ENCODE results near the gene ANGPTL5. TPM values are rescaled to one million over a fixed set of nuclear protein-coding genes. Genes with fewer than 3 reads are reported as not detected.

ANGPTL5 gene
- total and polyA plus RNA-seq, 9 donors, result 2.8 to 41.0 (median 16.8) TPM

DNA sequence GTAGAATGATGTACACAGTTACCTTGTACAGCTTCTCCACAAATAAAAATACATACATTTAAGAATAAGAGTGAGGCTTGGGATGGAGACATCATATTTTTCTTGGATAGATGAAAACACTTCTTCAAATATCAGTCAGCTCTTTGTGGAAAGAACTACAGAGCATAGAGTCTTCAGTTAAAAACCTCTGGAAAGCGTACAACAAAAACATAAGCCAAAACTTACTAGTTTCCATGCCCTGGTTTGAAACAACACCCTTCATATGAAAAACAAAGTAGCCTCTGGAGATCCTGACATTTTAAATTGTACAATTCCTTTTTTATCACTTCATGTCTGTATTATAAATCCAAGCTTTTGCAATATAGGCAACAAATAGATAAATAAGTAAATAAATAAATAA, 8.5 kb downstream of the ANGPTL5 start:
- Histone ChIP-seq H3K4me1 (ENCODE audit: insufficient read depth) (peaks cover 3% of the 10 kb centered on the region), H3K36me3 (no peaks in the 10 kb centered on the region), H3K4me3 (no peak overlapping the region), H3K27ac (no peak overlapping the region), H3K27me3 (no peaks in the 10 kb centered on the region), H3K9me3 (no peaks in the 10 kb centered on the region)
- WGBS, 3 donors, result 0 to 37% (median 16%) methylated on average over 1 of the region's 1 CpG
- no peak for DNase-seq
- intact Hi-C loops (cut with DNase I), result no loop called here
- TF ChIP-seq, protein P1, sequence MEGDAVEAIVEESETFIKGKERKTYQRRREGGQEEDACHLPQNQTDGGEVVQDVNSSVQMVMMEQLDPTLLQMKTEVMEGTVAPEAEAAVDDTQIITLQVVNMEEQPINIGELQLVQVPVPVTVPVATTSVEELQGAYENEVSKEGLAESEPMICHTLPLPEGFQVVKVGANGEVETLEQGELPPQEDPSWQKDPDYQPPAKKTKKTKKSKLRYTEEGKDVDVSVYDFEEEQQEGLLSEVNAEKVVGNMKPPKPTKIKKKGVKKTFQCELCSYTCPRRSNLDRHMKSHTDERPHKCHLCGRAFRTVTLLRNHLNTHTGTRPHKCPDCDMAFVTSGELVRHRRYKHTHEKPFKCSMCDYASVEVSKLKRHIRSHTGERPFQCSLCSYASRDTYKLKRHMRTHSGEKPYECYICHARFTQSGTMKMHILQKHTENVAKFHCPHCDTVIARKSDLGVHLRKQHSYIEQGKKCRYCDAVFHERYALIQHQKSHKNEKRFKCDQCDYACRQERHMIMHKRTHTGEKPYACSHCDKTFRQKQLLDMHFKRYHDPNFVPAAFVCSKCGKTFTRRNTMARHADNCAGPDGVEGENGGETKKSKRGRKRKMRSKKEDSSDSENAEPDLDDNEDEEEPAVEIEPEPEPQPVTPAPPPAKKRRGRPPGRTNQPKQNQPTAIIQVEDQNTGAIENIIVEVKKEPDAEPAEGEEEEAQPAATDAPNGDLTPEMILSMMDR (IDR thresholded peaks at IDR 0.05), result no peak
- TF ChIP-seq POLR2A (IDR thresholded peaks at IDR 0.05) (no peak), EP300 (IDR thresholded peaks at IDR 0.05) (no peak)

DNA sequence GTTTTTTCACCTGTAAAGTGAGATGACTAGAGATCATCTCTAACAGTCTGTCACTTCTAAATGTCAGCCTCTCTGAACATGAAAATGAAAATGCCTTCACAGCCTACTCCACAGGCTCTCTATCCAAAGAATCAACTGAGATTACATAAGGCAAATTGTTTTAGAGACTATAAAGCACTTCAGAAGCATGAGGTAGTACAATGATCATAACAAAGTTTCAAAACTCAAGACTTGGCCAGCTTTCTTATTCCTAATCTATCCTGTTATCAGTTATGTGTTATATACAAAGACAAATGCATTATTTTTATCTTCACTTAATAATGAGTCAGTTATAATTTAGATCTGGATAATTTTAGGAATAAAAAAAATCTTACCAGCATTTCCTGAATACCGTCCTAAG, 21.8 kb downstream of the ANGPTL5 start:
- 57 to 68% (median 64%) methylated on average over 1 of the region's 1 CpG for WGBS, 3 donors

DNA sequence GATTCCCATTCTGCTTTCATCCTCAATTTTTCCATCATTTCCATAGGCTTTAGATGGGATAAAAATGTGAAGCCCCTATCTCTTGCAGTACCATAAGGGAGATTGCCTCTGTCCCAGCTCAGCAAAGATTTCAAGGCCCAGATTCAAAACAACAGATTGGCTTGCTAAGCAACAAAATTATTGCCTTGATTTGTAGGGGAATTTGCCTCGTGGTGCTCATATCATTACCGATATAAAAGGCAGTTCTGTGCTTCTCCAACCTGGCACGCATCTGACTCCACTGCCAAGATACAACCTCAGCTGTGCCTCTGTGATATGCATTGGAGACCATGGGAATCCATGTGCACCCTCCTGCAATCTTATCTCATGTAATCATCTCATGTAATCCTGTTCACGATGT, 26.6 kb downstream of the ANGPTL5 start:
- Histone ChIP-seq H3K36me3 (no peaks in the 10 kb centered on the region), H3K9me3 (no peaks in the 10 kb centered on the region), H3K27ac (no peak overlapping the region), H3K4me1 (ENCODE audit: insufficient read depth) (no peaks in the 10 kb centered on the region), H3K27me3 (no peaks in the 10 kb centered on the region), H3K4me3 (no peak overlapping the region)
- intact Hi-C loops (cut with DNase I), result no loop called here
- 82 to 88% (median 84%) methylated on average over 4 of the region's 4 CpGs for WGBS, 3 donors
- no peak for DNase-seq
- no peak for TF ChIP-seq POLR2A (IDR thresholded peaks at IDR 0.05)
- TF ChIP-seq, protein P1 (IDR thresholded peaks at IDR 0.05), result no peak
- no peak for TF ChIP-seq EP300 (IDR thresholded peaks at IDR 0.05)

More for the DNA sequence above, 21.8 kb downstream of the ANGPTL5 start:
- no peak overlapping the region for H3K27ac ChIP-seq
- no peaks in the 10 kb centered on the region for H3K4me1 ChIP-seq (ENCODE audit: insufficient read depth)
- no peaks in the 10 kb centered on the region for H3K27me3 ChIP-seq
- intact Hi-C loops (cut with DNase I), result no loop called here
- H3K36me3 ChIP-seq, result no peaks in the 10 kb centered on the region
- H3K4me3 ChIP-seq, result no peak overlapping the region
- TF ChIP-seq EP300 (IDR thresholded peaks at IDR 0.05), result no peak
- no peak for TF ChIP-seq POLR2A (IDR thresholded peaks at IDR 0.05)
- TF ChIP-seq, protein P1 (IDR thresholded peaks at IDR 0.05), result no peak
- H3K9me3 ChIP-seq, result no peaks in the 10 kb centered on the region
- DNase-seq, result no peak

DNA sequence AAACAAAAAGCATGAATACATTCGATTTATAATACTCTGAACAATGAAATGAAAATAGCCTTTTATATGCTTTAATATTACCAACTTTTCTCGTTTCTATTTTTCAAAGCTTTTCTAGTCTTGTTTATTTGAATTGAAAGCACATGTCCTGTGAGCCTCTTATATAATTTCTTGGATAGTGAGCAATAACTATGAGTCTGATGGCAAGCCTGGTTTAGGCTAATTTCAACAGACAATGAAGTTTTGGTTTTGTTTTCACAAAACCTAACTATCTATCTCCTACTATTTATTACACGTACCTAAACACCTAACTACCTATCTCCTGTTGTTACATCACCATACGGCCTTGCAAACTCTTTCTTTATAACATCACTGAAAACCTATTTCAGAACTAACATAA, 30.7 kb downstream of the ANGPTL5 start:
- WGBS, 3 donors, result 69 to 82% (median 72%) methylated on average over 4 of the region's 4 CpGs
- H3K4me1 ChIP-seq (ENCODE audit: insufficient read depth), result no peaks in the 10 kb centered on the region
- TF ChIP-seq, protein P1 (IDR thresholded peaks at IDR 0.05), result no peak
- TF ChIP-seq EP300 (IDR thresholded peaks at IDR 0.05) (no peak), POLR2A (IDR thresholded peaks at IDR 0.05) (no peak)
- H3K4me3 ChIP-seq, result no peak overlapping the region
- H3K27ac ChIP-seq, result no peak overlapping the region
- H3K27me3 ChIP-seq, result no peaks in the 10 kb centered on the region
- no peaks in the 10 kb centered on the region for H3K36me3 ChIP-seq
- H3K9me3 ChIP-seq, result no peaks in the 10 kb centered on the region
- intact Hi-C loops (cut with DNase I), result no loop called here
- no peak for DNase-seq
